ENCODE results near the gene RBM44.

Gene RBM44

GRCh38 chr2:237873897-237874551 lies 75.4 kb downstream of the RBM44 start:
- no peak for DNase-seq

GRCh38 chr2:237874585-237875161 lies 76.1 kb downstream of the RBM44 start:
- no peak for DNase-seq

- peak; percentile 56 for DNase-seq
Measured at GRCh38 chr2:237875256-237876060, 76.9 kb downstream of the RBM44 start.

GRCh38 chr2:237876061-237876526 lies 77.5 kb downstream of the RBM44 start:
- no peak for DNase-seq

GRCh38 chr2:237876532-237876931 lies 78.0 kb downstream of the RBM44 start:
- no peak for DNase-seq

- DNase-seq: no peak
Measured at GRCh38 chr2:237876951-237877491, 78.4 kb downstream of the RBM44 start.

- no peak for DNase-seq
Measured at GRCh38 chr2:237877576-237878307, 79.2 kb downstream of the RBM44 start.

GRCh38 chr2:237878321-237879057 lies 79.9 kb downstream of the RBM44 start:
- DNase-seq: no peak

GRCh38 chr2:237879058-237879430 lies 80.5 kb downstream of the RBM44 start:
- DNase-seq: no peak

- no peak for DNase-seq
Measured at GRCh38 chr2:237879991-237880560, 81.5 kb downstream of the RBM44 start.

GRCh38 chr2:237882510-237883481 lies 84.2 kb downstream of the RBM44 start:
- DNase-seq: no peak

GRCh38 chr2:237883951-237884446 lies 85.4 kb downstream of the RBM44 start:
- DNase-seq: no peak

- DNase-seq: no peak
Measured at GRCh38 chr2:237884681-237885080, 86.1 kb downstream of the RBM44 start.

- DNase-seq: no peak
Measured at GRCh38 chr2:237885111-237885930, 86.7 kb downstream of the RBM44 start.

GRCh38 chr2:237885931-237886684 lies 87.5 kb downstream of the RBM44 start:
- no peak for DNase-seq

GRCh38 chr2:237886685-237887481 lies 88.3 kb downstream of the RBM44 start:
- no peak for DNase-seq

- DNase-seq: no peak
Measured at GRCh38 chr2:237888389-237888788, 89.8 kb downstream of the RBM44 start.

- DNase-seq: no peak
Measured at GRCh38 chr2:237889016-237889415, 90.4 kb downstream of the RBM44 start.

Measured in NCI-H510A (cell line).